ENCODE measurements around the gene NOL3.
"Not testable (repeated sequence)": the region's sequence is repeated elsewhere in the genome, so short reads cannot be mapped to it uniquely, and the experiment has no call there.

The NOL3 gene

DNA sequence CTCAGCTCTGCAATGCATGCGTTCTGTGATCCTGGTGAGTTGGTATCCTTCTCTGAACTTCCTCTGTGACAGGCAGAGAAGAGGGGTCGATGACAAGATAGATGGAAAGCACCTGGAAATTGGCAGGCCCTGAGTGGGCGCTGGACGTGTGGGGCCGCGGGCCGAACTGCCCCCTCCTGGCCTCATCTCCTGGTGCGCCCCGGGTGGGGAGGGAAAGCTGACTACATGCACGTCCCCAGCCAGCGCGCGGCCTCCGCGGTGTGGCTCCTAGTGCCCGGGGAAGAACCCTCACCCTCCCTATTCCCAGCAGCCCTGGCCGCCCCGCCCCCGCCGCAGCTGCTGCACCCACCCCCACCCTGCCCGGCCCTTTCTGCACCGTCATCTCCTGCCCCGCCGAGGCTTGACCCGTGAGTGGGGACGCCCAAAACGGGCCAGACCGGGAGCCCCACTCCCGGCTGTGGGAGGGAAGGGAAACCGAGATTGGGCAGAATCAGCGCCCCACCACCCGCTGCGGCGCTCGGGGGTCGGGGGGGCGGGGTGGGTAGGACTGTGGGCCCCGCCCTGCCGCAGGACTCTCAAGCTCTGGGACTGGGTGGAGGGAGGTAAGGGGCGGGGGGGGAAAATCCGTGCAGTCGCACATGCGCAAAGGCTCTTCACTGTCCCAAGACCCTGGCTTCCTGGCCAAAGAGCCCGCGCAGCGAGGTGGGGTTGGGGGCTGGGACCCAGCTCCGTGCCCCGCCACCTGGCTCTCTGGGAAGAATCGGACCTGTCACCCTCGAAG, at the start of gene NOL3:
NOL3 (plus strand) TSS at position 371 of the 781 bp plus-strand sequence.
- DNase-seq, result peak; percentile 43

- DNase-seq, result not testable (repeated sequence)
These were observed 47.5 kb upstream of the NOL3 start for GRCh38 chr16:67122799-67123198.

GRCh38 chr16:67128417-67128816, 41.9 kb upstream of the NOL3 start:
- DNase-seq, result no peak

- no peak for DNase-seq
These were observed 41.5 kb upstream of the NOL3 start for GRCh38 chr16:67128887-67129286.

DNA sequence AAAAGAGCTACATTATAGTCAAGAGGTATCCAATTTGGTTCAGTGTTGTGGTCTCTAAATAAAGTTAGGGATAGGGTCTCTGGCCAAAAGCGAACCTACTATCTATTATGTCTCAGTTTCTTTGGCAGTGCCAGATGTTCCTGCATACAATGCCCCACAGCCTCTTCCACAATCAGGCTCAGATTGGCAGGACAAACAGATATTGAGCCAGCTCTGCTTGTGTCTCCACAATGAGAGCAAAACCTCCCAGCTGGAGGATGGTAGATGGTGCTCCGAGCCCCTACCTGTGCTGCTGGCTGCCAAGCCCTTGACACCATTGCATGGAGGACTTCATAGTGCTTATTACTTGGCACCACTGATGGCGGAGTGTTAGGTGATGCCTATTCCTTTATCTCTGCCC, 40.9 kb upstream of the NOL3 start:
- DNase-seq, result no peak

DNA sequence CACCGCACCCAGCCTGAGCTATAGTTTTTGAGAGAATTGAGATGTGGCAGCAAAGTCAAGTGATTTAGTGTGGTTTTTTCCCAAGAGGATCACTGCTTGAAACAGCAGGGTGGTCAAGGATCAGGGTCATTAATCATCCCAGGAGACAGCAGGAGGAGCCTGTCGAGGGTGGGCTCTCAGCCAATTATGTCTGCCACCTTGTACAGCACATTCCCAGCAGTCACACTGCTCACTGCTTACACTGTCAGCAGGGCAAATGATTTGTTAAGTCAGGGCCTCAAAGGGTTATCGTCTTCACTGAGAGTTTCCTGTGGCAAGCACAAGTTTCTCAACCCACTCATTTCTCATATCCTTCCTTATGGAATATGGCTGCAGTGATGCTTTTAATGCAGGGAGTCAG, 32.7 kb upstream of the NOL3 start:
- no peak for DNase-seq

DNA sequence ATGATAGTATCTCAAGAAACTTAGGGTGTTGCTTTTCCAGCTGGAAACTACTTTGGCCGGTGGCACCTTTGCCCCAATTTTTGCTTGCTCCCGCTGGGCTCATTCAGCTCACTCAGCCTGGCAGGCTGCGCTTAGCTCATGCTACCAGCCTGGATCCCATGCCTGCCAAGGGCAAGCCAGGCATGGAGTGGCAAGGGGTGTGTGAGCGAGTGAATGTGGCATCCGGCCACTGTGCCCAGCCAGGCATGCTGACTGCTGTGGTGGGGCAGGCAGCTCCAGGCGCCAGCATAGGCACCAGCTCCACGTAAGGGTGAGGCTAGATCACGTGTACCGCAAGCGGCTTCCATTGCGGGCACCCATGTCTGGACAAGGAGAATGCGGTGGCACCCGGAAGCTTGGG, 28.9 kb upstream of the NOL3 start:
- no peak for DNase-seq

GRCh38 chr16:67142342-67142741, 28.0 kb upstream of the NOL3 start:
- no peak for DNase-seq

GRCh38 chr16:67144943-67145342, 25.4 kb upstream of the NOL3 start:
- no peak for DNase-seq

- DNase-seq, result no peak
These were observed 24.6 kb upstream of the NOL3 start for GRCh38 chr16:67145746-67146145.

- peak; percentile 4 for DNase-seq
These were observed 23.6 kb upstream of the NOL3 start for GRCh38 chr16:67146523-67147357.

- DNase-seq, result peak; percentile 4
These were observed 22.7 kb upstream of the NOL3 start for GRCh38 chr16:67147437-67148140.

DNA sequence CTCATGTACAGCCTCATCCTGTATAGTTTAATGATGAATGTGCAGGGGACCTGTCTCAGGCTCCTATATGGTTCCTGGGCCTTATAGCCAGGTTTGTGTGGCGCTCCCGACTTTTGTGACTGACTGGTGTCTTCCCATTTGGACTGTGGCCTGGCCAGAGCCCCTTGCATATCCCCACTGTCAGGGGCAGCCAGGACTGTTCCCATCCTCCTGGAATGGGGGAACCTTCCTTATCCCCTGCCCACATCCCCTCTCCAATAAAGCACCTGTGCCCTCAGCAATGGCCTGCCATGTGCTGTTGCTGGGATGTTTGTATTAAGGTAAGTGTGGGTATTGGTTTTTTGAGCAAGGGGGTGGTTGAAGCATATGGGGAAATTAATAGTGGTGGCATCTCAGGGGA, 22.1 kb upstream of the NOL3 start:
- DNase-seq, result peak; percentile 4

GRCh38 chr16:67148656-67149275, 21.6 kb upstream of the NOL3 start:
- DNase-seq, result peak; percentile 7

- DNase-seq, result peak; percentile 2
These were observed 20.9 kb upstream of the NOL3 start for GRCh38 chr16:67149276-67150046.

- no peak for DNase-seq
These were observed 20.1 kb upstream of the NOL3 start for GRCh38 chr16:67150047-67150832.

- no peak for DNase-seq
These were observed 19.4 kb upstream of the NOL3 start, which contains the start of gene B3GNT9 for GRCh38 chr16:67150833-67151396. B3GNT9 (minus strand) TSS chr16:67150998; CDS start chr16:67150485, 513 bp downstream.

- no peak for DNase-seq
These were observed 18.8 kb upstream of the NOL3 start for GRCh38 chr16:67151431-67152097.

DNA sequence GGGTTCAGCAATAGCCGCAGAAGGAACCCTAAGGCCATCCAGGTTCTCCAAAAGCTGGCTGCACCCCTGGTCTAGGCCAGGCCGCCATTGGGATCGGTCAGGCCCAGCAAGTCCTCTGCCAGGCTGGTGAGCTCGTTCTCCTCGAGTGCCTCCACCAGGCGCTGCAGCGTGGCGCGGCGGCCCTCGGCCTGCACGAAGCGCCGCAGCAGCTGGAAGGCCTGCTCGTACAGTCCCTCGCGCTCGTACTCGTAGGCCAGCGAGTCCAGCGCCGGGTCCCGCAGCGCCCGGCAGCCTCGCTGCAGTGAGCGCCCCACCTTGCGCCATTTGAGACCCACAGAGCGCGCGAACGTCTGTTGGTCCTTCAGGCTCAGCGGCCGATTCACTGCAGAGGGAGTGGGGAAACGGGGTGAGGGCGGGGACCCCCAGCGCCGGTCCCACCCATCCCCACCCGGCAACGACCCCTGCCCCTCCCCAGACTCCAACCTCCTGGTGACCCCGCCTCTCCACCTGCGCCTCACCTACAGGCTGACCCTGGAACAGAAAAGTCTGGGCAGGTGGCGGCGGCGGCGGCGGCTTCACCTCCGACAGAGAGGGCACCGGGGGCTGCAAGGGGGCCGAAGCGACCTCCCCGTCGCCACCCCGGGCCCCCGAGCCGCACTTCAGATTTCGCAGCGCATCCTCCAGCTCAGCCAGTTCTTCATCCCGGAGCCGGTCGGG, 15.6 kb upstream of the NOL3 start:
- no peak for DNase-seq

Measured in CD4-positive, alpha-beta T cell treated with Interleukin-15 for 1 hour (primary cell).